HL-60 (cell line): ENCODE results near the gene PIK3R2.

Experiments
- POLR2AphosphoS5 ChIP-seq: IDR thresholded peaks from 2 replicates; pipeline ENCODE4 v1.6.1; 2012; ENCODE audit warnings: low read depth
- TF ChIP-seq, protein P1 (sequence below): IDR thresholded peaks from one replicate; pipeline ENCODE4 v1.5.1; 2011; ENCODE audit warnings: low read length, control low read depth, inconsistent platforms; ENCODE audit not compliant: insufficient read depth

GRCh38 chr19:18113827-18114226 lies 39.1 kb upstream of the PIK3R2 start:
- TF ChIP-seq, protein P1, sequence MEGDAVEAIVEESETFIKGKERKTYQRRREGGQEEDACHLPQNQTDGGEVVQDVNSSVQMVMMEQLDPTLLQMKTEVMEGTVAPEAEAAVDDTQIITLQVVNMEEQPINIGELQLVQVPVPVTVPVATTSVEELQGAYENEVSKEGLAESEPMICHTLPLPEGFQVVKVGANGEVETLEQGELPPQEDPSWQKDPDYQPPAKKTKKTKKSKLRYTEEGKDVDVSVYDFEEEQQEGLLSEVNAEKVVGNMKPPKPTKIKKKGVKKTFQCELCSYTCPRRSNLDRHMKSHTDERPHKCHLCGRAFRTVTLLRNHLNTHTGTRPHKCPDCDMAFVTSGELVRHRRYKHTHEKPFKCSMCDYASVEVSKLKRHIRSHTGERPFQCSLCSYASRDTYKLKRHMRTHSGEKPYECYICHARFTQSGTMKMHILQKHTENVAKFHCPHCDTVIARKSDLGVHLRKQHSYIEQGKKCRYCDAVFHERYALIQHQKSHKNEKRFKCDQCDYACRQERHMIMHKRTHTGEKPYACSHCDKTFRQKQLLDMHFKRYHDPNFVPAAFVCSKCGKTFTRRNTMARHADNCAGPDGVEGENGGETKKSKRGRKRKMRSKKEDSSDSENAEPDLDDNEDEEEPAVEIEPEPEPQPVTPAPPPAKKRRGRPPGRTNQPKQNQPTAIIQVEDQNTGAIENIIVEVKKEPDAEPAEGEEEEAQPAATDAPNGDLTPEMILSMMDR, result no peak
- TF ChIP-seq POLR2AphosphoS5, result no peak
